HG02798 (cell line): ENCODE results near the gene GATD1.

Source experiments
- ATAC-seq: cut with Tn5 transposase; IDR thresholded peaks from one replicate; pipeline ENCODE4 v1.9.1; 2021; ENCODE audit warnings: mild to moderate bottlenecking; ENCODE audit not compliant: unreplicated experiment, poor library complexity

GATD1 gene

DNA sequence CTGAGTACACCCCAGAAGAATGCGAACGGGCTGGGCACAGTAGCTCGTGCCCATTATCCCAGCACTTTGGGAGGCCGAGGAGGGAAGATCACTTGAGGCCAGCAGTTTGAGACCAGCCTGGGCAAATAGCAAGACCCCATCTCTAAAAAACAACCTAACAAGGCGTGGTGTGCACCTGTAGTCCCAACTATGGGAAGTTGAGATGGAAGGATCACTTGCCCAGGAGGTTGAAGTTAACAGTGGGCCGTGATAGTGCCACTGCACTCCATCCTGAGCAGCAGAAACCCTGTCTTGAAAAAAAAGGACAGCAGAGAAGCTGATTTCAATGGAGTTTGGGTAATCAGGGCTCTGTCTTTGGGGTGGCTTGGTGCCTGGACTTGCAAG, 35.8 kb upstream of the GATD1 start:
- ATAC-seq: no peak

DNA sequence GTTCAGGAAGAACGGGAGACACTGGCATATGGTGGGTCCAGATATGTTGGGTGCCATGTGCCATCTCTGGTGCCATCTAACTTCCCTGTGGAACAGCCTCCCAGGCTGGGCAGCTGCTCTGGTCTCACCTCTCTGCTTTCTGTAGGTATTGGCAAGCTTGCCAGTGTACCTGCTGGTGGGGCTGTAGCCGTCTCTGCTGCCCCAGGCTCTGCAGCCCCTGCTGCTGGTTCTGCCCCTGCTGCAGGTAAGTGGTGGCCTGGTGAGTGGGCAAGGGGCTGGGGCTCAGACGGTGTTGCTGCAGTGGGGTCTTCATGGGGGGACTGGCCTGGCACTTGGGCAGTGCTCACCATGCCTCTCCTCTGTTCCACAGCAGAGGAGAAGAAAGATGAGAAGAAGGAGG, 35.1 kb upstream of the GATD1 start:
- no peak for ATAC-seq

DNA sequence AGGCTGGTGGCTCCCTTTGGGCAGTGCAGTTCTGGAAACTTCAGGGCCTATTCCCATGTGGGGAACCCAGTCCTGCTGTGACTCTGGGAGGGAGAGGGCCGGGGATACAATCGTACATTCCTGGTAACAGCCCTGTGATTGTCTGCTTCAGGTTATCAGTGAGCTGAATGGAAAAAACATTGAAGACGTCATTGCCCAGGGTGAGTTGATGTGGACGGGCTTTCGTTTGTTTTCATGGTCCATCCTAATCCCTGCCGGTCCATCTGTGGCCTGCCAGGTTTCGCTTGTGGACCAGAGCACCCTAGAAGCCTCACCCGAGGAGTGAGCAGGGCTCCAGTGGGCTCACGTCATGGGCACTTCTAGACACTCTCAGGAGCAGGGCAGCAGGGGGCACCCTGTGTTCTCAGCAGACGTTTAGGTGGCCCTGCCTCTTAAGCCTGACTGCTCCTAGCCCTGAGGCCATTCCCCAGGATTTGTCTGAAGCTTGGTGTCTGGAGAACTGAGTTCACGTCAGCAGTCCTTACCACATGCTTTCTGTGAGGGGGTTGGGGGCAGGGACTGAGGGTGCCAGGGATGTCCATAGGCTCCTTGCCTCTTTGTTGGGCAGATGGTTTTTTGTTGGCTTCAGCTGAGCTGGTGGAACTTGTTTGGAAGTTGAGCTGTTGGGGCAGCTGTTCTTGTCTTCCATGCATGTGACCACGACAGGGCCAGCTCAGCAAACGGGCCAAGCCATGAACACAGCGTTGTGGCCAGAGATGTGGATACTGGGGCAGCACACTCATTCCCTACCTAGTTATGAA, 34.4 kb upstream of the GATD1 start:
- ATAC-seq: no peak

DNA sequence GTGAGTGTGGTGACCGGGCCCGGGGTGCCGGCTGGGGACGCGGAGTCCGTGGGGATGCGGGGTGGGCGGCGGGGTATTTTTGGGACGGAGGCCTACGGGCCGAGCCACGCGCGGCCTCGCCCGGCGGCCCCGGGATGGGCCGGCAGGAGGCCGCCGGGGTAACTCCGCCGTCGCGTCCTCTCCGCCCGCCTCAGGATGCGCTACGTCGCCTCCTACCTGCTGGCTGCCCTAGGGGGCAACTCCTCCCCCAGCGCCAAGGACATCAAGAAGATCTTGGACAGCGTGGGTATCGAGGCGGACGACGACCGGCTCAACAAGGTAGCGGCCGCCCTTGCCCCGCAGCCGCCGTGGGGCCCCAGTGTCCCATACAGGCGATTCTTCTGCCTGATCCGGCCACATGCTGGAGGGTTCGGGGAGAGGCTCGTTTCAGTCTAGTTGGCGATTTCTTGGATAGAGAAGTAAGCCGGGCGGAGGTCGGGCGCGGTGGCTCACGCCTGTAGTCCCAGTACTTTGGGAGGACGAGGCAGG, 32.8 kb upstream of the GATD1 start:
- no peak for ATAC-seq

DNA sequence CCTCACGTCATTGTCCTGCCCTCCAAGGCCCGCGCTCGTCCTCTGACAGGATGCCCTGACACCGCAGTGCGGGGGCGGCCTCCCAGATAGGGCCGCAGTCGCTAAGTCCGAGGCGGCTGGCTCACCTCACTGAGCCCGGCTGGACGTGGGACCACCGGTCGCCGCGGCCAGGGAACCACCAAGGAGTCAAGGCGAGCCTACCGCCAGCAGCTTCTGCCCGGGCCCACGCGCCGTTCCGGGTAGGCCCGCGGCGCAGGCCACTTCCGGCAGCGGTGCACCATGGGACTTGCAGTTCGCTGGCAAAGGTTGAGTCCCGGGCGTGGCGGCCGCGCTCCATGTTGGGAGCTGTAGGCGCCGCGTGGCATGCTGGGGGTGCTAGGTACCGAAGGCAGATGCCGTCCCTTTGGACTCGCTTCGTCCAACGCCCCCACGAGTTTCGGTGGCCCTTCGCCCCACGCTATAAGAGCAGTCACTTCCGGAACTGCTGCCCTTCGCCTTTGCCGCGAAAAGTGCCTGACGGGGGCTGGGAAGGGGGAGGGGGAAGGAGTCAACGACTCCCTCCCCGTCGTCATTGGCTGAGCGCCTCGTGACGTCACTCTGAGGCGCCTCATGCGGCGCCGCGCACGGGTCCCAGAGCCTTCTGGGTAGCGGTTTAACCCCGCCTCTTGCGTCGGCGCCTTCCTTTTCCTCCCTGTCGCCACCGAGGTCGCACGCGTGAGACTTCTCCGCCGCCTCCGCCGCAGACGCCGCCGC, 32.2 kb upstream of the GATD1 start, which contains the start of gene RPLP2:
Gene RPLP2, plus strand, starts transcription at position 681 of the 753 bp plus-strand sequence. CDS start 268 bp downstream, outside the sequence.
- peak; percentile 84 for ATAC-seq

DNA sequence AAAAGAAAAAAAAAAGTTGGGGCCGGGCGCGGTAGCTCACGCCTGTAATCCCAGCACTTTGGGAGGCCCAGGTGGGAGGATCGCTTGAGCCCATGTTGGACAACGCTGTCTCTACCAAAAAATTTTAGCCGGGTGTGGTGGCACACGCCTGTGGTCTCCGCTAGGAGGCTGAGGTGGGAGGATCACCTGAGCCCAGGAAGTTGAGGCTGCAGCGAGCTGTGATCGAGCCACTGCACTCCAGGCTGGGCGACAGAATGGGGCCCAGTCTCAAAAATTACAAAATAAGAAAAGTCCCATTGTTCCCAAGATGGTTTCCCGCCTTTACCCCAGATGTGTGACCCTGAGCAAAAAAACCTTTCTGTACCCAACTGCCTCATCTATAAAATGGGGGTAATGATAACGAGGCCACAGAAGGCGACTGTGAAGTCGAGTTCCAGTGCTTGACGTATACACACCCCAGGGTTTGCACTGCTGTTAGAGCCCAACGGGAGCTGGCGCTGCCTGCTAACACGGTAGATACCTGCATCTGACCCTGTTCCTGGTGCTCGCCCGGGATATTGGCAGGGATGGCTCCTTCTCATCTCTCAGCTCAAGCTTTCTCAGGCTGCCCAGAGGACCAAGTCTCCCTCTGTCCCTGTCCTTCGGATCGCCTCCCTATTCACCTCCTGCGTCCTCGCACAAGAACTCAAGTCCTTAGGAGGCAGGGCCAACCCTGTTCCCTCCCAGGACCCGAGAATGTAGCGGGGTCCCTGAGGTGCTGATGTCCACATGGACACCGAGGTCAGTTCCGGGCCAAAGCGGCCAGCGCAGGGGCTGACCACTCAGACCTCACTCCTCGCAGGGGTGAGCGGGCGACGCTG, 31.4 kb upstream of the GATD1 start:
- no peak for ATAC-seq

DNA sequence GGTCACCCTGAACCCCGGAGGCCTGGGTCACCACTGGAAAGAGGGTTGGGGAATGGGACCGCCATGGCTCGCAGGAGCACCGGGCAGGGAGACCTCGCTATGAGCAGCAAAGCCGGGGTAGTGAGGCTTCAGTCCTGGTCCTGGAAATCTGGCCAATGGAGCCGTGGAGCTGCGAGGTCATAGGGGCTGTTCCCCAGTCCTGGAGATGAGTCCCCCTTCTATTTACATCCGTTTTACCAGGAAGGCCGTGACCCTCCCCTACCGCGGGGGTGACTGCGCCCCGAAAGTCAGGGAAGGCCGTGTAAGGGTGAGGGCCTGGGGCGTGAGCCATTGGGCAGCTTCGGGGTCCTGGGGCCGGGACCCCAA, 27.3 kb upstream of the GATD1 start:
- ATAC-seq: no peak

DNA sequence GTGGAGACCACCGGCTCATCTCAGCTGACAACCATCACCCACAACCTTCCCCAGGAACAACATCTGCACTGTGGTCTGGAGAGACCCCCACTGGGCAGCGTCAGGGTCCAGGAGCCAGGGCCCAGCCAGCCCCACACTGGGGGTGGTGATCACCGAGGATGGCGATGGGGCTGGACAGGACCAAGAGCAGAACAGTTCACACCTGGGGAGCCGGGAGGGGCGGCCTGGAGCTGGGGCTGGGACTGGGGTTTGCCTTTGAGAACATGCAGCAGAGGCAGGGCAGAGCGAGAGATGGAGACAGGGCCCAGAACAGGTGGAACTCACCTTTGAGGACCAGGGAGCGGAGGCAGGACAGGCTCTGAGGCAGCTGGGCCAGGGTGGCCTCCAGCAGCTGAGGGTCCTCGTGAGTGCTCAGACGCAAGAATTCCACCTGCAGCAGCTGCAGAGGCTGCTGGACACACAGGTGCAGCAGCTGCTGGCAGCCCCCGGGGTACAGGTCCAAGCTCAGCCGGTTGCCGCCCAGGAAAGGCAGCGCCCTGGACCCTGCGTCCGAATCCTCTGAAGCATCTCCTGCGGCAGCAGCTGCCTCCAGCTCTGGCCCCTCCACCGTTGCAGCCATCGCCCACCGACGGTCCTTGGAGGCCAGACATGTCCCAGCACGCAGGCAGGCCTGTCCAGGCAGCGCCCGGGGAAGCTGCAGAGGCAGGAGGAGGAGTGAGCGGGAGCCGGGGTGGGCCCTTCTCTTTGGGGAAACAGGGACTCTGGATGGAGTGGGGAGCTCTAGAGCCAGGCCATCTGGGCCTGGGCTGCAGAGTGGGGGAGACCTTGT, 26.7 kb upstream of the GATD1 start:
- no peak for ATAC-seq

DNA sequence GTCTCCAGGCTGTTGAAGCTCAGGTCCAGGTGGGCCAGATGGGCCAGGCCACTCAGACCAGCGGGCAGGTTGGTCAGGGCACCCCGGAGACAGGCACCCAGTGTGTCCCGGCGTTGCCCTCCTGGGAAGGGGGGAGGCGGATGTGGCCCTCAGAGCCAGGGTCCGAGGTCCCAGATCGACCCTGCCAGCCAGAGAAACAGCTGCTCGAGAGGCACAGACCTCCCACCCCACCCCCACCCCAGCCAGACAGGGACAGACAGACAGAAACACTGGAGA, 26.1 kb upstream of the GATD1 start:
- no peak for ATAC-seq

DNA sequence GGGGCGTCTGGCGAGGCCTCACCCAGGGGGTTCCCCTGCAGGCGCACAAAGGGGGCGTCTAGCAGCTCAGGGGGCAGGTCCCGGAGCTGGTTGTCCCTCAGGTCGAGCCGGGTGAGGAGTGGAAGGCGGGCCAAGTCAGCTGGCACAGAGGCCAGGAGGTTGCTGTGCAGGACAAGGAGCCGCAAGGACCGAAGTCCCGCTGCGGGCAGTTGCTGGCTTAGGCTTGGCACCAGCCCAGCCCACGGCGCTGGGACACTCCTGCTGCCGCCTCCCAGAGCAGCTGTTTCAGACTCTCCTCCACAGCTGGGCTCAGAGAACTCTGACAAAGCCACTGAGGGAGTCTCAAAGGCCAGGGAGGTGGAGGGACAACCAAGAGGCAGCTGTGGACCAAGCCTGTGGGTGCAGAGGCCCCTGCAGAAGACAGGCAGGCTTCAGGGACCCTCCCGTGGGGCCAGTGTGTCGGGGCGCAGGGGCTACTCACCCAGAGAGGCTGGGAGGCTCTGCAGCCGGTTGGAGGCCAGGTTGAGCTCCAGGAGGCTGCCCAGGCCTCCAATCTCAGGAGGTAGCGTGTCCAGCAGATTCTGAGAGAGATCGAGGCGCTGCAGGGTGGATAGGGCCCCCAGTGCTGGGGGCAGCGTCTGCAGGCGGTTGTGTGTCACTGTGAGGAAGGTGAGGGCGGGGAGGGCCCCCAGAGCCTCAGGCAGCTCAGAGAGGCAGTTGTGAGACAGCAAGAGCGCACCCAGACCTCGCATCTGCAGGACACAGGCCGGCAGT, 25.6 kb upstream of the GATD1 start:
- ATAC-seq: no peak

DNA sequence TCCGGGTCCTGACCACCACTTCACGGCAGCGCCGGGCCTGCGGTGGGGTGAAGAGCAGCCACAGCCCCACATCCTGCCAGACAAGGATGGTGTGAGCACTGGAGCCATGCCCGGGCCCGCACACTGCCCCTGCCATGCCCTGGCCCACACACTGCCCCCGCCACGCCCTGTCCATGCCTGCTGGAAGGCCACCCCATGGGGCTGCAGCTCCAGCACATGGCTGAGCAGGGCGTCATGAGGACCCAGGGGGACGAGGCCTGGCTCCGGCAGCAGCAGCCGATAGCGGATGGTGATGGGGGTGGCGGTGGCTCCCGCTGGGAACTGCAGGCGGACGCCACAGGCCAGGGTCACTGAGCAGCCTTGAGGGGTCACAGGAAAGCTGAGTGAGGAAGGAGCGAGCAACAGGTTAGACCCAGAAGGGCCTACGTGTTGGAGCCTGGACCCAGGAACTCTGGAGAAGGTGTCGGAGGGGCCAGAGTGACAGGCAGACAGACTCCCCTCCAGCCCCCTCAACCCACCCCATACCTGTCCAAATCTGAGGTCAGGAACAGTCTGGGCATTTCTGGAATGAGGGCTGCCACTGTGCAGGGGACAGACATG, 24.8 kb upstream of the GATD1 start:
- no peak for ATAC-seq

DNA sequence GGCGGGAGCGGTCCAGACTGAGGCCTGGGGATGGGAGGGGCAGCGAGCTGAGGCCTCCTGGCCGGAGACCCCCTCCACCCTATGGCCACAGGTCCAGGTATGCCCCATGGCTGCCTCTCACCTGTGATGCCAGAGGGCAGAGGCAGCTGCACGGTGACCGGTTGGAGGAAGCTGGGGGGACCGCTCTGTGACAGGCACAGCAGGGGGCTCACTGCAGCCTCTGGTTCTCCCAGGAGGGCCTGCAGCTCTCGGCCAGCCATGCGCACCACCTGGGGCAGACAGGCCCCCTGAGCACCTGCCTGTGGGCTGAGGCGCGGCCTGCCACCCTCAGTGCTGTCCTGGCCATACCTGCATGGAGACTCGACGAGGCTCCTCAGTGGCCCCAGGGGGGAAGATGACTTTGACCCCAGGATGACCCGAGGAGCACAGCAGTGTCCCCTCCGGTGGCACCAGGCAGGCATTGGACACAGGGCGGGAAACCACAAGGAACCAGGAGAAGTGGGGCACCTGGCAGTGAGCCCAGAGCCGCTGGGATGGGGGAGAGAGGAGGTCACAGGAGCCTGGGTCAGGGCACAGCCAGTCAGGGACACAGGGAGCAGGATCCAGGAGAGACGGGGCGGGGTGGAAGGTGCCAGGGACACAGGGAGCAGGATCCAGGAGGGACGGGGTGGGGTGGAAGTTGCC, 24.0 kb upstream of the GATD1 start:
- ATAC-seq: no peak

DNA sequence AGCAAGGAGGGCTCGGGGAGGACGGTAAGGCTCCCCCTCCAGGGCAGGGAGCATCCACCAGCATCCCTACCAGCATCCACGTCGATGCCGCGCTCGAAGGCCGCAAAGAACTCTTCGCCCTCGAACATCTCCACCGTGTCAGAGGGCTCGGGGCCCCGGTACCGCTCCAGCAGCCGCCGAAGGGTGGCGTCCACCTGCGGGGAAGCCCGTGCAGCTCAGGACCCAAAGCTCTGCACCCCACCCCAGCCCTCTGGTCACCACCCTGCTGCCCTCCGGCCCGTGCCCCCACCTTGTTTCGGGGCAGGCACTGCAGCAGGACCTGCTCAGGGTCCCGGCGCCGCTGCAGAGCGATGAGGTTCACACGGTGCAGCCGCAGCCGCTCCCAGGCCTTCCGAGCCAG, 23.2 kb upstream of the GATD1 start:
- no peak for ATAC-seq

DNA sequence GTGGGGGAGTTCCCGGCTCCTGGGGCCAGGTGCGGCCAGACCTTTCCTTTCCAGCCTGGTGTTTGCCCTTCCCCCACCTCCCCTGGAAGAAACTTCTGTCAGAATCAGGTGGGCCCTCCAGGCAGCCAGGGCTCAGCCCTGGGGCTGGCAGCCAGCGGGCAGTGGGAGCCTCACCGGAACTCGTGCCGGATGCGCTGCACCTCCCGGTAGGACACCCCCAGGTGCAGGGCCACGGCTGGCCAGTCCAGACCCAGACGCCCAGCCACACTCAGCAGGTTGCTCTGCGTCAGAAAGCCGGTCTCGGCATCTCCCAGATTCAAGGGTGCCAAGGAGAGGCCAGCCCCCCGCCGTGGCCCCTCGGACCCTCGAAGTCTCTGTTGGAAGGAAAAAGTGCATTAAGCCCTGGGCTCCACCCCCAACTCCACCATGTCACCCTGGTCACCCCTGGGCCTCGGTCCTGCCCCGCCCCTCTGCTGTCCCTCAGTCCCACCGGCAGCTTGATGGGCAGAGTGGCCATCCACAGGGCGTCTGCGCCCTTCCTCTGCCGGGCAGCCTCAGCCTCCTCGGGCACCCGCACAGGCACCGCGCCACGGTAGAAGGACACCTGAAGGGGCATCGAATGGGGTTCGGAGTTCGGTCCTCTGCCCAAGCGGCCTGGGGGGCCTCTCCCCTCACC, 22.5 kb upstream of the GATD1 start:
- ATAC-seq: no peak

DNA sequence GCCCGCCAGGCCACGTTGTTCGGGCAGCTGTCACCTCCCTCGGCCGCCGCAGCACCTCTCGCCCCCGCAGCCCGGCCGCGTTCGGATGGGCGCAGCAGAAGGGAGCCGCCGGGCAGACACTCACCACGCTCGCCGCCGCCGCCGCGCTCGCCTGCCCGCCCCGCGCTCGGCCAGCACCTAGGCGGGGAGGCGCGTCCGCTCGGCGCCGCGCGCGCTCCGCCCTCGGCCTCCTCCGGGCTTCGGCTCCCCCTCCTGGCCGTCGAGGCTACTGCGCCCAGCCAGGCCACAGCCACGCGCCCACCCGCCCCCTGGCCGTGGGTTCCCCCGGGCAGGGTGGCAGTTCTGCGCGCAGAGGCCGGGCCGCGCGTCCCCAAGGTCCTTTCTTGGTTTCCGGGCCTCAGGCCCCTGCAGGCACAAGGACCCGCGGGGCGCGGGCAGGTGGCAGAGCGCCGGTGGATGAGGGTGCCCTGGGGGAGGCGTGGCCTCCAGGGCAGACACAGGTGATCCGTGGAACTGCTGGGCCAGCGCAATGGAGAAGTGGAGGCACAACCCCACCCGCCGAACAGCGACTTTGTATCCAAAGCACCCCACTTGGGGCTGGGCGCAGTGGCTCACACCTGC, 20.9 kb upstream of the GATD1 start, which contains the start of gene SLC25A22:
Gene SLC25A22, minus strand, starts transcription at position 189 of the 621 bp plus-strand sequence. CDS start 3,275 bp downstream, outside the sequence.
- peak; percentile 74 for ATAC-seq

DNA sequence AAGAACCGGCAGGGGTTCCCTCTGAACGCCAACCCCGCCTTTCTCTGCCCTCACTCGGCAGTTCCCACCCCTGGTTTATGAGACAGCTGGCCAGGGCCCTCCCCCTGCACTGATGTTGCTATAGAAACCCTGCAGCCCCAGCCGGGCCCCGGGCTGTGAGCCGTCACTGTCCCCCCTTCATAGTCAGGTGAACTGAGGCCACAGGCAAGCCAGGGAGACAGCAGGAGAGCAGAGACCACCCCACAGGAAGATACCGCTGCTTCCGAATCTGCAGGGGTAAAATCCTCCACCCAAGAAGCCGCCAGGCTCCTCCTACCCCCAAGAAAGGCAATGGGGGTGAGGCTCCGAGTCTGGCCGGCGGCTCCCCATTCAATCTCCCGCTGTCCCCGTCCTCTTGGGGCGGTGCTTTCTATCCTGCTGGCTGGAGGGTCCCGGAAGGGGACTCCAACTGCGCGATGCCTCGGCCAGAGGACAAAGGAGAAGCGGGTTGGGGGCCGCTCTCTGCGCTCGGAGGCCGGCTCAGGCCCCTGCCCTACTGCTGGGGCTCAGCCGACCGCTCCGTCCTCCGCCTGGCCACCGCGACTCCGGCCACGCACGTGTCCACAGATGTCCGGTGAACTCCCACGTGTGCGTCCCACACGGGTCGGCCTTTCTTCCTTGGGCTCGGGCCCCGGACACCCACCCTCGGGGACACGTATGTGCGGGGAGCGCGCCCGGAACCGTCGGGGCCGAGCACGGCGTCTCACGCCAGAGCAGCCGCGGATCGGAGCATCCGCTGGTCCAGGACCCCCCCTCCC, 20.2 kb upstream of the GATD1 start:
- ATAC-seq: peak; percentile 45
